NCI-H1694 treated with DMSO at 0.1 percent for 48 hours (cell line): ENCODE measurements around the gene SCN8A.

ENCODE experiments used
- DNase-seq: peaks from one replicate; lab custom pipeline; 2025; lab: John Stamatoyannopoulos, UW

Gene SCN8A

GRCh38 chr12:51851413-51852124, 260.5 kb downstream of the SCN8A start:
- no peak for DNase-seq

- no peak for DNase-seq
Measured at GRCh38 chr12:51852404-51853137, 261.5 kb downstream of the SCN8A start.

GRCh38 chr12:51855586-51856428, 264.8 kb downstream of the SCN8A start:
- no peak for DNase-seq

- no peak for DNase-seq
Measured at GRCh38 chr12:51860986-51861385, 270.0 kb downstream of the SCN8A start.
